Neural cell (in vitro differentiated cells): Measurements from ENCODE around the gene DNAJB7.
A peak's percentile ranks its signal among the peaks of the same experiment; 100 is the strongest.

Experiments
- POLR2AphosphoS5 ChIP-seq: IDR thresholded peaks from 2 replicates; pipeline ENCODE4 v1.6.1; 2012
- SMC3 ChIP-seq: fragments of 450-650 bp; conservative IDR thresholded peaks from 2 replicates; pipeline ENCODE4 v1.6.1; 2014; ENCODE audit warnings: antibody characterized with exemption, mild to moderate bottlenecking, moderate library complexity; ENCODE audit not compliant: poor library complexity

DNA sequence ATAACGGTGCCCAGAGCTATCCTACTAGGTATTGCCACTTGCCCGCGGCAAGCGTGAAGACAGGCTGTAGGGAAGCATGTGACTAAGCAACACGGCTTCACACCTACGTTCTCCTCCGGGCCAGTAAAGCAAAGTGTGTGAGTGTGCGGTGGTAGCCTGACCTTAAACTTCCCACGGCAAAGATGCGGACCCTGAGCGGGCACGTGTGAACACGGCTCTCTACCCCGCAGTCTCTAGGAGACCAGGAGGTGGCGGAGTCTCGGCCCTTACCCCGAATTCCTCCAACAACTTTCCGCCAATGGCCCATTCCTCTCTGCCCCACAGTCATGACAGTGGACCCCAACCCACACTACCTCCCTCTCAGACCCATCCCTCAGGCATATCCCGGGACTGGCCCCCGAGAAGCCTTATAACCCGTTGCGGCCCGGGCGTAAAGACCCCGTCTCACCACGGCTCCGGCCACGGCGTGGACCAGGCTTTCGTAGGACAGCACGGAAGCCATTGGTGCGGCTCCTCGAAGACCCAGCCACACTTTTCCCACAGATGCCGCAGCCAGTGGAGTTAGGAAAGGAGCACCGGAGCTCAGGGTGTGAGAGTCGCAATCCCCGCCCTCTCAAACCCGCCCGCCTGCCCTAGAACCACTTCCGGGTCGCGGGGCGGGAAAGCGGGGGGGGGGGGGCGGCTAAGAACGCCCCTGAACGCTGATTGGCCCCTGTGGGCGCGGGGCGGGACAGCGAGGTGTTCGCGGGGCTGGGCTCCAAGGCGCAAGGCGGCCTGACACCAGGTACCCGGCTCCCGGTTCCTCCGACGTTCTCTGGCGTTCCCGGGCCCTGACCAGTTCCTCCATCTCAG is 42.9 kb downstream of the DNAJB7 start, which contains the start of gene SLC25A17:
- TF ChIP-seq POLR2AphosphoS5: peak; percentile 54
- TF ChIP-seq SMC3: peak; percentile 61
